HepG2 (cell line): ENCODE measurements around the gene TIGAR.

Experiments used
- CBX2 ChIP-seq, 2 experiments: fragments of 200-600 bp in 1 of 2; sonication (generic); formaldehyde crosslinking in 1 of 2; IDR thresholded peaks; 2 replicates each; pipeline versions ENCODE4 v1.7.0 to v1.8.1; 2018 to 2022; ENCODE audit warnings: low read depth in 2 of 2, low read length in 1 of 2, mild to moderate bottlenecking in 1 of 2, missing genetic modification reagents in 1 of 2
- CTCF ChIP-seq: sonication (generic); formaldehyde crosslinking; IDR thresholded peaks from 2 replicates; pipeline ENCODE4 v1.5.0; 2020; ENCODE audit warnings: mild to moderate bottlenecking, missing genetic modification reagents, moderate library complexity
- E2F1 ChIP-seq: sonication (generic); formaldehyde crosslinking; IDR thresholded peaks from 2 replicates; pipeline ENCODE4 v1.5.0; 2020; ENCODE audit warnings: missing genetic modification reagents
- EP300 ChIP-seq, 3 experiments: sonication (generic) in 1 of 3; formaldehyde crosslinking in 1 of 3; IDR thresholded peaks; 2 replicates each; pipeline versions ENCODE4 v1.5.1 to v1.6.1; 2011 to 2020; ENCODE audit warnings: low read depth in 2 of 3, low read length in 2 of 3, borderline replicate concordance in 1 of 3, improper control_type of control experiment in 1 of 3, mild to moderate bottlenecking in 1 of 3, missing genetic modification reagents in 1 of 3, moderate library complexity in 1 of 3
- MAX ChIP-seq: IDR thresholded peaks from 2 replicates; pipeline ENCODE4 v1.6.1; 2012; ENCODE audit warnings: inconsistent platforms
- NAIF1 ChIP-seq: sonication (generic); formaldehyde crosslinking; IDR thresholded peaks from 2 replicates; pipeline ENCODE4 v1.5.0; 2020; ENCODE audit warnings: mild to moderate bottlenecking, missing genetic modification reagents, borderline replicate concordance
- NFIC ChIP-seq: IDR thresholded peaks from 2 replicates; pipeline ENCODE4 v1.6.1; 2012; ENCODE audit warnings: mild to moderate bottlenecking, low read length, inconsistent platforms
- POLR2AphosphoS5 ChIP-seq: IDR thresholded peaks from 2 replicates; pipeline ENCODE4 v1.6.1; 2012; ENCODE audit warnings: low read depth, low read length
- ZBTB4 ChIP-seq: sonication (generic); formaldehyde crosslinking; IDR thresholded peaks from 2 replicates; pipeline ENCODE4 v1.4.0; 2020; ENCODE audit warnings: missing genetic modification reagents, mild to moderate bottlenecking, borderline replicate concordance
- ZNF24 ChIP-seq: fragments of 450-650 bp; IDR thresholded peaks from 2 replicates; pipeline ENCODE4 v1.6.1; 2017; ENCODE audit warnings: antibody characterized with exemption, mild to moderate bottlenecking
- ZNF350 ChIP-seq: sonication (generic); formaldehyde crosslinking; IDR thresholded peaks from 2 replicates; pipeline ENCODE4 v1.4.0; 2020; ENCODE audit warnings: mild to moderate bottlenecking, low read depth, missing genetic modification reagents, borderline replicate concordance
- ZNF678 ChIP-seq: sonication (generic); formaldehyde crosslinking; IDR thresholded peaks from 2 replicates; pipeline ENCODE4 v1.4.0; 2020; ENCODE audit warnings: mild to moderate bottlenecking, missing genetic modification reagents
- TF ChIP-seq, protein P1 (sequence below): sonication (generic); formaldehyde crosslinking; IDR thresholded peaks from 2 replicates; pipeline ENCODE4 v1.5.0; 2020; ENCODE audit warnings: mild to moderate bottlenecking, missing genetic modification reagents

GRCh38 chr12:4300883-4301282 is 20.1 kb upstream of the TIGAR start:
- TF ChIP-seq CTCF (CRISPR knock-in tag) (no peak), MAX (no peak), CBX2 (IDR thresholded peaks at IDR 0.05; ENCODE audit: low read depth, low read length) (no peak), CBX2 (CRISPR knock-in tag; IDR thresholded peaks at IDR 0.05; ENCODE audit: low read depth) (no peak), ZNF350 (CRISPR knock-in tag) (no peak), NFIC (no peak), ZBTB4 (CRISPR knock-in tag) (no peak), POLR2AphosphoS5 (no peak), EP300 (IDR thresholded peaks at IDR 0.05; ENCODE audit: low read depth in 2 of 2, low read length in 2 of 2) (no peak), EP300 (CRISPR knock-in tag; IDR thresholded peaks at IDR 0.05; ENCODE audit: borderline replicate concordance) (no peak), ZNF678 (CRISPR knock-in tag) (no peak), NAIF1 (CRISPR knock-in tag) (no peak), E2F1 (no peak), ZNF24 (no peak)
- TF ChIP-seq, protein P1, sequence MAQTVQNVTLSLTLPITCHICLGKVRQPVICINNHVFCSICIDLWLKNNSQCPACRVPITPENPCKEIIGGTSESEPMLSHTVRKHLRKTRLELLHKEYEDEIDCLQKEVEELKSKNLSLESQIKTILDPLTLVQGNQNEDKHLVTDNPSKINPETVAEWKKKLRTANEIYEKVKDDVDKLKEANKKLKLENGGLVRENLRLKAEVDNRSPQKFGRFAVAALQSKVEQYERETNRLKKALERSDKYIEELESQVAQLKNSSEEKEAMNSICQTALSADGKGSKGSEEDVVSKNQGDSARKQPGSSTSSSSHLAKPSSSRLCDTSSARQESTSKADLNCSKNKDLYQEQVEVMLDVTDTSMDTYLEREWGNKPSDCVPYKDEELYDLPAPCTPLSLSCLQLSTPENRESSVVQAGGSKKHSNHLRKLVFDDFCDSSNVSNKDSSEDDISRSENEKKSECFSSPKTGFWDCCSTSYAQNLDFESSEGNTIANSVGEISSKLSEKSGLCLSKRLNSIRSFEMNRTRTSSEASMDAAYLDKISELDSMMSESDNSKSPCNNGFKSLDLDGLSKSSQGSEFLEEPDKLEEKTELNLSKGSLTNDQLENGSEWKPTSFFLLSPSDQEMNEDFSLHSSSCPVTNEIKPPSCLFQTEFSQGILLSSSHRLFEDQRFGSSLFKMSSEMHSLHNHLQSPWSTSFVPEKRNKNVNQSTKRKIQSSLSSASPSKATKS = no peak
